Adipose tissue (tissue), 3 donors: ENCODE measurements around the gene MAP2K3. TPM values are rescaled to one million over a fixed set of nuclear protein-coding genes. Genes with fewer than 3 reads are reported as not detected.

Source experiments
- H3K27ac ChIP-seq: one replicate; pipeline ENCODE4 v1.5.1; 2013; ENCODE audit warnings: low read depth, low read length
- WGBS, 3 donors: extraction: QIAGEN DNeasy Blood & Tissue Kit; methylation state at CpG; one replicate each; pipeline ENCODE4 v1.1.7; 2013; 5-methylcytosine and 5-hydroxymethylcytosine counted together
- polyA plus RNA-seq, 3 donors: library from polyadenylated mRNA; stranded (reverse); fragments of 200-250 nt; gene quantifications; one replicate each; pipeline ENCODE4 v1.2.3, GENCODE V29; 2013
- donor health status: healthy with polysubstance abuse.
- donor health status: Bipolar disorder and iron deficiency.
- donor health status: healthy.

MAP2K3 gene
- polyA plus RNA-seq, 3 donors, result 16.2 to 102 (median 32.1) TPM

DNA sequence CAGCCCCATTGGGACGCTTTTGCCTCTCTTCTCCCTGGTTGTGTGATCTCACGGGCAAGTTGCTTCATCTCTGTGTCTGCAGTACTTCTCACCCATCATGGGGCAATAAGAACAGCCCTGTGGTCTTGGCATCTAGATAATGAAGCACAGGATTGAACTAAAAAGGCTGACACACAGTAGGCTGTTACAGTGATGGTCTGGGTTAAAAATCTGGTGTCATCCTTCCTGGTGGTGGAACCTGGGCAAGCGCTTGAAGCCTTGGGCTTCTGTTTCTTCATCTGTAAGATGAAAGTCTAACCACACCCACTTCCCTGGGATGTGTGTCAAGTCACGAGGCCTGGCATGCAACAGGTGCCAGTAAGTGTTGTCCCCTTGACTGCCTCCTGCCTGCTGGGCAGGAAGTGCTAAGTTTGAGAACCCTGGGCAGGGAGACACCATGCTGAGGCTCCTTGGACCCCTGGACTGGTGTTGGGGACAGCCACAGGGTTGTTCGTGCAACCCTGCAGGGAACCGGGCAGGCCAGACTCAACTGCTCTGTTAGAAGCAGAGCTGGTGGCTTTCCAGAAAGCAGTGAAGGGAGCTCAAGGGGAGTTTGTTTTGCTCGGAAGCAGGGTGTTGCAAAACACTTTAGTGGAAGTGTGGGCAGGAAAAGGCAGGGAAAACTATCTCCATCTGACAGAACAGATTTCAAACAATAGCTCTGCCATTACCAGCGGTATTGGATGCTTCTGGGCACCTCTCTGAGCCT lies 5.9 kb upstream of the MAP2K3 start:
- WGBS, 3 donors, result 34 to 65% (median 40%) methylated on average over 8 of the region's 8 CpGs
- no peak overlapping the region for H3K27ac ChIP-seq

DNA sequence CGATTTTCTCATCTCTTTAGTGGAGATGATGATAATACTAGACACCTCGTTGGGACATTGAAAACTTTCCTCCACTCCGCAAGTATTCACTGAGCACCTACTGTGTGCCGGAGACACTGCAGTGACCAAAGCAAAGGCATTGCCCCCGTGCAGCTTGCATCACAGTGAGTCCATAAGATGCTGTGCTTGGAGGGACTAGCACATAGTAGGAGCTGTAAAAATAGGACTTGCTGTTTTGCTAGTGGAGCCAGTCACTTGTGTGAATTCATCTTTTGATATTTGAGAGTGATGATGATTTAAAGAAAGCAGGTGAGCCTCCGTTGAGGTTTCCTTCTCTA lies 5.3 kb upstream of the MAP2K3 start:
- WGBS, 3 donors, result 77 to 80% (median 80%) methylated on average over 6 of the region's 6 CpGs
- H3K27ac ChIP-seq, result no peak overlapping the region

DNA sequence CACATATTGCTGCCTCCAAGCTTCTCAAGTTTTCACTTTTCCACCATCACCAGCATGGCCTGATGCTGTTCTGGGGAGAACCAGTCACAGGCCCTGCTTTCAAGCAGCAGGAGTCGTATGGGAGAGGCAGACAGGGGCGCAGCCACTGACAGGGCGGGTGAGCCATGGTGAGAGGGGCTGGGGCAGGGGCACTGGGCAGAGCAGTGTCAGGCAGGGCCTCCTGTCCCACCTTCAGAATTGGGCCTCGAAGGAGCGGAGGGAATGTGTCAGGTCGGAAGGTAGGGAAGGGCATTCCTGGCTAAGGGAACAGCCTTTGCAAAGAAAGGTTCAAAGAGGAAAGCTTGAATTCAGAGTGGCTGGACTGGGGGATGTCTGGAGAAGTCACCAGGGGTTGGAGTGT lies 4.9 kb upstream of the MAP2K3 start:
- WGBS, 3 donors, result 66 to 88% (median 87%) methylated on average over 6 of the region's 6 CpGs
- no peak overlapping the region for H3K27ac ChIP-seq

DNA sequence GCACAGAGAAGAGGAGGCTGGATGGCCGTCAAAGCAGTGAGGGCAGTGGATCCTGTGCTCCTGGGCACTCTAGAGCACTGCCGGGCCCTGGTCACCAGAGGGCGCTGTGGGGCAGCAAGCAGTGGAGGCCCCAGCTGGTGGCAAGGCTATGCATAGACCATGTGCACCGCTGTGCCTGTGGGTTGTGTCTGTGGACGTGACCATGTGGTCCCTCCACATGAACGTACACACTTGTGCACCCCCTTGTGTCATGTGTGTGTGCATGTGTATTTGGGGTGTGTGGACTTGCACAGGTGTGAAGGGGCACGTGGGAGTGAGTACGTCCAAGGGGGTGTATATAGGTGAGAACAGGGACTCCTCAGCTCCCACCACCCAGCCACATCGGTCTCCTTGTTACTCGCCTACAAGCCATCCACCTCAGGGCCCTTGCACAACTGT lies 4.4 kb upstream of the MAP2K3 start:
- H3K27ac ChIP-seq, result no peak overlapping the region
- 23 to 29% (median 27%) methylated on average over 10 of the region's 10 CpGs for WGBS, 3 donors

DNA sequence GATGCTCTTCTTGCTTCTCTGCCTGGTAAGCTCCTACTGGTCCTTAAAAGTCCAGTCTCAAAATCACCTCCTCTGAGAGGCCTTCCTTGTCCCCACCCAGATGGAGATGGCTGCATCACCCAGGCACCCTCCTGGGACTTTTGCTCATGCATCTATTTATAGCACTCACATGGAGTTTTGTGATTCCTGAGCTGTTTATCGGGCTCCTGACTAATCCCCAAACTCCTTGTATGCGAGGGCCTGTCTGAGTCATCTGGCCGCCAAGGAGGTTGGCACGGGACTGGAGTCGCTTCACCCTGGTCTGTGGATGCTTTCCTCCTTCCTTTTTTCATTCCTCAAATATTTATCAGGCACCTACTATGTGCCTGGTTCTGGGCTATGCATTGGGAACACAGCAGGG lies 2.3 kb upstream of the MAP2K3 start:
- no peak overlapping the region for H3K27ac ChIP-seq
- 64 to 81% (median 76%) methylated on average over 5 of the region's 5 CpGs for WGBS, 3 donors

DNA sequence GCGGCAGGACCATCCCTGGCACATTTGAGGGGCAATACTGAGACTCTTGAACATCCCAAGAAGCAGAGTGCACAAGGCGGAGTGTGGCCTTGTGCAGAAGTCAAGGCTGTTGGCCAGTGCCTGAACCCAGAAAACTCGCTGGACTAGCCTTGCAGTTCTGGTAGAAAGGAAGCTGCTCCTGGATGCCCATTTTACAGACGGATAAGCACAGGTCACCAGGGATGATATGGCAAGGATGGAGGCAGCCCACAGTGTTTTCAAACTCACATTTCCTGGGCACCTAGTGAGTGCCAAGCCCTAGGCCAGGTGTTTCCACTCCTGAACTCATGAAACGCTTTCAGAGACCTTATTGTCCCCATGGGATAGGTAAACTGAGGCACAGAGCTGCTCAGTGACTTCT lies 1.7 kb upstream of the MAP2K3 start:
- 73 to 86% (median 86%) methylated on average over 5 of the region's 5 CpGs for WGBS, 3 donors
- no peak overlapping the region for H3K27ac ChIP-seq

DNA sequence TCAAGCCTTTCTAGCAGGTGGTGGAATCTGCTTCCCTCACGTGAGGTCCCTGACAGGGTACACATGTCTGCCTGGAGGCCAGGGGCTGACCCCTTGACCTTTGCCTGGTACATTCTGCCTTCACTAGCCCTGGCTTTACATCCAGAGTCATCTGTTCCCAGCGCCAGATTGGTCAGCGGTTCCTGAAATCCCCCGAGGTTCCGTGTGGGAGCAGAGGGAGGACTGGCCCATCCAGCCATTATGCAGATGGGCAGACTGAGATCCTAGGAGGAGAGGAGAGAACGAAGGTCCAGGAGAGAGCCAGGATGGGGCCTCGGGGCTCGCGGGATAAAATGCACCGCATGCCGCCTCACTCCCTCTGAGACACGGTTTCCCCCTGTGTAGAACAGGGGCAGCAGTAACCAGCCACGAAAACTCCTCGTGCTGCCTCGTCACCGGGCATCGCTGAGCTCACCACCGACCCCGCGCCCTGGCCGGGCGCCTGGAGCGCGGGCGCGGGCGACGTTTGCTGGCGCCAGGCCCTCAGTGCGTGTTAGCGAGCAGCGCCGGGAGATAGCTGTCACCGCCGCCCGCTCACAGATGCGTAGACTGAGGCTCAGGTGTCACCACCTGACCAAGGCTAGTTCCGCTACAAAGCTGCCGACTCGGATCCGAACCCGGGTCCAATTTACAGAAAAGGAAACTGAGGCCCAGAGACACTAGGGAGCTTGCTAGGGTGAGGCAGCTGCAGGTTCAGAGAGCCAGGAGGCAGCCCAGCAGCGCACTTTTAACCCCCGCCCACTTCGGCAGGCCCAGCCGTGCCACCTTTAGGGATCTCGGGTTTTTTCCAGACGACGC lies 811 bp upstream of the MAP2K3 start:
- 15 to 19% (median 18%) methylated on average over 49 of the region's 49 CpGs for WGBS, 3 donors
- no peak overlapping the region for H3K27ac ChIP-seq

DNA sequence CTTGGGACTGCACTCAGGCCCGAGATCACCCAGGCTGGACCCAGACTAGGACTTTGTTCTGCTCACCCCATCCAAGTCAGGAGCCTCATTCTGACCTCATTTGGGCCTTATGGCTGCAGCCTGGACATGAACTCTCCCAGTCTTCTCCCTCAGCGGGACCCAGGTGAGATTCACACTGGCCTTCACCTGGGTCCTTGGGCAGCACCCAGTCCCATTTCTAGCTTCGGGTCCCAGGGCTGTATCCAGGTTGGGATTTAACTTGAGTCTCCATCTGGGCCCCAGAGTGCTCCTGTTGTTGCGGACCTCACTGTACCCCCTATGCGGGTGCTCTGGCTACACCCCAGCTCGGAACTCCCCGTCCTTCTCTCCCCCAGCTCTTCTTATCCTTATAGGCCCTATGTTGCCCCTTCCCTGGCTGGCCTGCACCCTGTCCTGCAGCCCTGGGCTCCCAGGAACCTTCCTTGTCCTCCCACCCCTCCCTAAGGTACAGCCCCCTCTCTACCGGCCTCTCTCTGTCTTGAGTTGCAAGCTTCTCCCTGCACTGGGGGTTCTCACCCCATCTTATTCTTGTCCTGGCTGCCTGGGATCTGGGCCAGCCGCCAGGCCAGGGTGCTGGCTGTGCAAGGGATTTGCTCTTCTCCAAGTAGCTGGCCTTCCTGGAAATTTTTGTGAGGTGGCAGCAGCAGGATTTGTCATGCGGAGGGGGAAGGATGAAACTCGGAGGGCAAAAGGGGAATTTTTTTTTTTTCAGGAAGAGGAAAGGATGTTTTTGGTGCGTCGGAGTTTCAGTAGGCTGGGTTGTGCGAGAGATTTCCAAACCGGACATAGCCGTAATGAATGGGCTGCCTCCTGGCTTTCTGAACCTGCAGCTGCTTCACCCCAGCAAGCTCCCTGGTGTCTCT lies 904 bp downstream of the MAP2K3 start:
- WGBS, 3 donors, result 2 to 6% (median 3%) methylated on average over 16 of the region's 16 CpGs

DNA sequence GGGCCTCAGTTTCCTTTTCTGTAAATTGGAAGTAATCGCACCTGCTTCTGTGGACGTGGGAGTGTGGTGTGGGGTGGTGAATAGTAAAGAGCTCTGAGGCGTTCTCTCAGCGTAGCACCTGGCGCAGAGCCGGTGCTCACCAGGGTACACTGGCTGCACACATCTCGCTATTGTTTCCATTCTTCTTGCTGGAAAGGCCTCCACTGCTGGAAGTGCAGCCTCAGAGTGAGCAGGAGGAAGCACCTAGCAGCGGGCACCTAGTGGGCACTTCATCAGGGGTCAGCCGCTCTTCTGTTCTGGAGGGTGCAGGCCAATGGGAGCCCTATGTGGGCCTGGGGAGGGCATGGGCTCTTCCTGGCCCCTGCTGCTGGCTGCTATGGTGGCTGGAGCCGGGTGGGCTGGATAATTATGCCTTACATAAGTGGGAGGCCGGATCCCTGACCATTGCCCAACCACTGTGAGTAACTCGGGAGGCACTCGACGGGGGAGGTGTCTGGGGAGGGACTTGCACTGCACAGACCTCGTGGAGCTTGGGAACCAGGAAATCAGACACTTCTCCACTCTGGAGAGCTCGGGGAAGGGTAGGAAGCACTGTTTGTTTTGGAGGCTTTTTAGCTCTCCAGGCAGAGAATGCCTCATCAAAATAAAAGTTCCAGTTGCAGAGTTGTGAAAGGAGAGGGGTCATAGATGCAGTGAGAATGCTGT lies 1.7 kb downstream of the MAP2K3 start:
- peak overlapping the region; percentile 89 for H3K27ac ChIP-seq
- WGBS, 3 donors, result 3 to 6% (median 5%) methylated on average over 16 of the region's 16 CpGs

More for the DNA sequence above, 904 bp downstream of the MAP2K3 start:
- peak overlapping the region; percentile 89 for H3K27ac ChIP-seq

DNA sequence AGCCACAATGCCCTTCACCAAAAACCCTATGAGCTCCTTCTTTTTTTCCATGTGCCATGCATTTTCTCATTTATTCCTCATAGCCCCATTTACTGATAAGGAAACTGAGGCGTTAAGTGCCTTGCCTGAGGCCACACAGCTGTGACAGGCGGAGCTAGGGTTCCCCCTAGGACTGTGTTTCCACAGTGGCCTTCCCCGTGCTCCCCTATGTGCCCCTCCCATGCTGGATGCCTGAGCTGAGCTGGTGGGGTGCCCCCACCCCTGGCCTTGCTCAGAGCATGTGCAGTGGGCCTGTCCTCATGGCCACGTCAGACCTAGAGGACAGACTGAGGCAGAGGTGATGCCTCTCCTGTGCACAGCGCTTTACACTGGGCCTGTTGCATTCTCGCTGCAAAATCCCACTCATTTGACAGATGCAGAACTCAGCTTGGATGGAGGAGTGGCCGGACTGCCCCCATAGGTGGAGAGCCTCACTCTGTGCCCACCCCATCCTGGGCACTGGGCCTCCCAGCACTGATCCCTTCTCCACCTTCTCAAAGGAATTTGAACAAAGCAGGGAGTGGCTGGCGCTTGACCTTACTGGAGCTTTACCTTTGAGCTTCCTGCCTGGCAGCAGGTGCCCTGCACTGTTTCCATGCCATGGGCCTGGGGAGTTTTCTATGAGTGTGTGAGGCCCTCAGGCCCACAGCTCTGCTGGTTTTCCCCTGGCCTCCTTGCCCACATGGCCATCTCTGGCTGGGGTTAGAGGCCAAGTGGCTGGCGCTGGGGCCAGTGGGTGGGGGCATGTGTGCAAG lies 2.6 kb downstream of the MAP2K3 start:
- H3K27ac ChIP-seq, result peak overlapping the region; percentile 89
- 41 to 50% (median 46%) methylated on average over 9 of the region's 9 CpGs for WGBS, 3 donors

DNA sequence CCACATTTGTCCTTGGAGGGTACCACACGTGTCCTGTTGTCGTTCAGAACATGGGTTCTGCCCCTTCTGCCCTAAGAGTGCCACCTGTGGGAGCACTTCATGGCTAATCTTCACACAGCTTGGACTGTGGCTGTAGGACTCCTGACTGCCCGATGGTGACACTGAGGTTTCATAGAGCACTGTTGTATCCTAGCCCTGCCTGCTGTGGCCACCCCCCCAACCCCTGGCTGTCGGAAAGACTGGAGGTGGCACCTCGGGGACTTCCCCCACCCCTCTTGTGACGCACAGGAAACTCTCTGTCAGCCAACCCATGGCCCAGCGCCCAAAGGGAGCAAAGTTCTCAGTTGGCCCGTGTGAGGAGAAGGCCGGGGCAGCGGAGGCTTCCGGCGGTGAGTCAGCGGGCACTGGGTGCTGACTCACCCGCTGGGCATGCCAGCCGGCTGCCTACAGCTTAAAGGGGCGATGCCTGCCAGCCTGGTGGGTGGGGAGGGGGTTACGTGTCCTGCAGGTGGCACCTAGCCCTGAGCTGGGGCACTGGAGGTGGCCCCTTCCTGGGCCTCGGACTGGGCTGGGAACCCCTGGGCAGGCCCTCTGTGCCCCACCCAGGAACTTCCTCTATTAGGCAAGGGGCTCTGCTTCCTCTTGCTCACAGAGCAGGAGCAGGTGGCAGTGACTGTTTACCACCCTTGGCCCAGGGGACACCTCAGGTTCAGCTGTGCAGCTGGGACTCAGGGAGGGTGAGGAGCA lies 3.4 kb downstream of the MAP2K3 start:
- peak overlapping the region; percentile 82 for H3K27ac ChIP-seq
- WGBS, 3 donors, result 3 to 5% (median 4%) methylated on average over 18 of the region's 18 CpGs

DNA sequence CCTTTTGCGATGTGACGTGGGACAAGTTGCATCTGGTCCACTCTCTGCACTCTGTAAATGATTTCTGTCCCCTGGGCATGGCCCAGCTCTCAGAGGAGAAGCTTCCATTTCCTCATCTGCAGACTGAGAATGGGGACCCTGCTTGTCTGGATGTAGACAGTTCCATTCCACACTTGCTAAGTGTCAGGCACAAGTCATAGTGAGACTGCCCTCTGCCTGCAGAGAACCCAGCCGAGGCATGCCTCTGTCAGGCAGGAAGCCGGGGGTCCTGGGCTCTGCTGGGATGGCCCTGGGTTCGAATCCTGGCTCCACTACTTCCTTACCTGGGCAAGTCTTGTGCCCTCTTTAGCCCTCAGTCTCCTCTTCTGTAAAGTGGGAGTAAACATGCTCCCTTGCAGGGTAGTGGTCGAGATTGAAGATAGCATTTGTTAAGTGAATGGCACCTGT lies 4.1 kb downstream of the MAP2K3 start:
- H3K27ac ChIP-seq, result peak overlapping the region; percentile 81
- 47 to 57% (median 49%) methylated on average over 6 of the region's 6 CpGs for WGBS, 3 donors

DNA sequence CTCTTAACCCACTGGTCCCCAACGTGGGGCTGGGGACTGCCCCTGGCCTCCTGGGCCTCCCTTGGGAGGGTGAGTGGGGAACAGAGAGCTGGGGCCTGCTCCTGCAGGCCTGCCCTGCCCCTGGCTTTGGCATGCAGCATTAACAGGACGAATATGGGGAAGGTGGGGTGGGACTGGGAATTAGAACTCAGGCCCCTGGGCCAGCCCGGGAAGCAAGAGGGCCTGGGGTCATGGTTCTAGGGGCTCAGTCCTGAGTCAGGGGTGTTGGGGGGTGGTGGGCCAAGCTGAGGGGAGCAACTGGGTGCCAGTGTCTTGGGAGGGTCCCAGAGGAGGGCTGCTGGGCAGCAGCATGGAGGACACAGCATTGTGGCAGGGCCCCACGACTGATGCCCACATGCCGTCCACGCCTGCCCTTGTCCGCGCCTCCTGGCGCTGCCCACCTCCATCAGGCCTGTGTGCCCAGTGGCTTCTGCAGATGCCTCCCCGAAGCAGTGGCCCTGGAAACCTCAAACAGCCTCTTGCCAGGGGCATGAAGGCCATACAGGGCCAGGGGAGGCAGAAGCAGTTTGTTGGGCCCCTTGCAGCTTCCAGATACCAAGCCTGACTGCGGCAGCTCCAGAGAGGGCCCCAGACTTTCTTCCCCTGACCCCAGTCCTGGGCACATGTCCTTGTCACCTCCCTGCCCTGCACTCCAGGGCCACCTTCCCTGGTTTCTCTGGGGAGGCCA lies 4.8 kb downstream of the MAP2K3 start:
- H3K27ac ChIP-seq, result no peak overlapping the region
- 77 to 82% (median 82%) methylated on average over 11 of the region's 11 CpGs for WGBS, 3 donors

DNA sequence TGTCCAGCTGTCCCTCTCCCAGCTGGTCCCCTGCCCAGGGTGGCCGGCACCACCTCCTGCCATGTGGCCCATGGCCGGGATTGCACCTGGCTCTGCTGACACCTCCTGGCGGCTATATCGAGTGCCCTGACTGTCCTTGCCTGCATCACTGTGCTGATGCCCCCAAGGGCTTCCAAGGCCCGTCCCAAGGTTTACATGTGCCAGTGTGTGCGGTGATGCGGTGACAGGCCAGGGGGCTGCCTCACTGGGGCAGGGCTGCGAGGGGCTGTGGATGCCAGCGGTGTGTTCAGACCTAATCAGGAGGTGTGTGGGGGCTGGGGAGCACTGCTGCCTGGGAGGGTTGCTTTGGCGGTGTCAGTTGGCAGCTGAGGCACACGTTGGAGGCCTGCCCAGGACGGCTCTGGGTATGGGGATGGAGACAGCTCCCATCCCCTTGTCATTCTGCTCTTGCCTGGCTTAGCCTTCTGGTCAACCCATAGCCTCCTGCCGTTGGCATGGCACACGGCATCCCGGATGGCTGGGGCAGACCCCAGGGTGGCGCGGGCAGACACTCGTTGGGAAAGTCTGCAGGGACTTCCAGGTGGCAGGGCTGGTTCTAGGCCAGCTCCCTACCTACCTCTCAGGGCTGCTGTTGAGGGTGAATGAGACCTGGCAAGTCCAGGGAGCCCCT lies 5.5 kb downstream of the MAP2K3 start:
- 39 to 67% (median 63%) methylated on average over 18 of the region's 18 CpGs for WGBS, 3 donors
- no peak overlapping the region for H3K27ac ChIP-seq

DNA sequence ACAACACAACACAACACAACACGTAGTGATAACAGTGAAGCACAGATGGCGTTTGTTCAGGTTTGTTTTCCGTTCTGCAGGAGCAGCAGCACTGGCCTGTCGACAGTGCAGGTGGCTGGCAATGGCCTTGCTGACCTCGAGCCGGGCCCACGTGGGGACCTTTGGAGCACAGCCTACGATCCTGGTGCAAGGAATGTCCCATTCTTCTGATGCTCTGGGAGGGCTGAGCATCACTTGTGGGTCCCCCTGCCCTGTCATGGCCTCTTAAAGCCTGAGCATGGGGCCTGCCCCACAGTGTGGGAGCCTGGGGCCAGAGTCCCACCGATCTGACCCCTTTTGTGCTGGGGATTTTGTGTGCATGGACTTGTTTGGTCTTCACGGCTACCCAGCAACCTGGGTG lies 6.8 kb downstream of the MAP2K3 start:
- WGBS, 3 donors, result 48 to 70% (median 67%) methylated on average over 10 of the region's 10 CpGs
- H3K27ac ChIP-seq, result no peak overlapping the region

DNA sequence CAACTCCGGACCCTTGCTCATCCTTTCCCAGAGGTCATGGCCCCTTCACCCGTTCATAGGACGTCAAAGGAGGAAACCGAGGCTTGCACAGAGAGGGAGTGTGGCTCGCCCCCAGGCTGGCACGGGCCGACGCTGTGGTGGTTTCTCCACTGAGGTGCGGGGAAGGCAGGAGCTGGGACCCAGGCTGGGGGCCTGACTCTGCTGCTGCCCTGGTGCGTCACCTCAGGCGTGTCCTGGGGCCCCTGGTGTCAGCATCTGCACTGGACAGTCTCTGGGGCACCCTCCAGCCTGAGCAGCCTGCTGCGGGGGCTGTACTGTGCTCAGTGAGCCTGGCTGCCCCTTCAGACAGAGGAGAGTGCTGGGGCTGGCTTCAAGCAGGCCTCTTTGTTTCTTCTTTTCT lies 7.4 kb downstream of the MAP2K3 start:
- 63 to 65% (median 65%) methylated on average over 12 of the region's 12 CpGs for WGBS, 3 donors
- H3K27ac ChIP-seq, result no peak overlapping the region
